HL-60 (cell line): ENCODE data around the gene SGSM1.

Experiments
- DNase-seq, 2 experiments: peaks; one replicate each; pipeline ENCODE4 v3.0.0-alpha.2; 2010 to 2020; ENCODE audit warnings: low read depth in 1 of 2, low spot score in 1 of 2
- H3K27ac ChIP-seq: fragments of 250-450 bp; sonication (Bioruptor Pico); replicated peaks from 2 replicates; pipeline ENCODE4 v1.5.1; 2020; ENCODE audit warnings: mild to moderate bottlenecking, moderate library complexity
- H3K27me3 ChIP-seq: fragments of 250-450 bp; sonication (Bioruptor Pico); 2 replicates; pipeline ENCODE4 v1.5.1; 2021; ENCODE audit warnings: mild to moderate bottlenecking, moderate library complexity; ENCODE audit not compliant: insufficient read depth, poor library complexity, severe bottlenecking
- H3K4me3 ChIP-seq: replicated peaks from 2 replicates; pipeline ENCODE4 v1.5.1; 2011; ENCODE audit warnings: mild to moderate bottlenecking, control low read depth, low read length; ENCODE audit not compliant: insufficient read depth
- GABPA ChIP-seq: IDR thresholded peaks from 2 replicates; pipeline ENCODE4 v1.6.1; 2012; ENCODE audit warnings: low read depth
- POLR2AphosphoS5 ChIP-seq: IDR thresholded peaks from 2 replicates; pipeline ENCODE4 v1.6.1; 2012; ENCODE audit warnings: low read depth
- SPI1 ChIP-seq: IDR thresholded peaks from 2 replicates; pipeline ENCODE4 v1.6.1; 2012; ENCODE audit warnings: low read depth, mild to moderate bottlenecking, borderline replicate concordance
- TF ChIP-seq, protein P1 (sequence below): IDR thresholded peaks from 2 replicates; pipeline ENCODE4 v1.6.1; 2012; ENCODE audit warnings: low read depth; ENCODE audit not compliant: insufficient replicate concordance
- TF ChIP-seq, protein P2 (sequence below): IDR thresholded peaks from one replicate; pipeline ENCODE4 v1.5.1; 2011; ENCODE audit warnings: low read length, control low read depth, inconsistent platforms; ENCODE audit not compliant: insufficient read depth

Gene SGSM1

DNA sequence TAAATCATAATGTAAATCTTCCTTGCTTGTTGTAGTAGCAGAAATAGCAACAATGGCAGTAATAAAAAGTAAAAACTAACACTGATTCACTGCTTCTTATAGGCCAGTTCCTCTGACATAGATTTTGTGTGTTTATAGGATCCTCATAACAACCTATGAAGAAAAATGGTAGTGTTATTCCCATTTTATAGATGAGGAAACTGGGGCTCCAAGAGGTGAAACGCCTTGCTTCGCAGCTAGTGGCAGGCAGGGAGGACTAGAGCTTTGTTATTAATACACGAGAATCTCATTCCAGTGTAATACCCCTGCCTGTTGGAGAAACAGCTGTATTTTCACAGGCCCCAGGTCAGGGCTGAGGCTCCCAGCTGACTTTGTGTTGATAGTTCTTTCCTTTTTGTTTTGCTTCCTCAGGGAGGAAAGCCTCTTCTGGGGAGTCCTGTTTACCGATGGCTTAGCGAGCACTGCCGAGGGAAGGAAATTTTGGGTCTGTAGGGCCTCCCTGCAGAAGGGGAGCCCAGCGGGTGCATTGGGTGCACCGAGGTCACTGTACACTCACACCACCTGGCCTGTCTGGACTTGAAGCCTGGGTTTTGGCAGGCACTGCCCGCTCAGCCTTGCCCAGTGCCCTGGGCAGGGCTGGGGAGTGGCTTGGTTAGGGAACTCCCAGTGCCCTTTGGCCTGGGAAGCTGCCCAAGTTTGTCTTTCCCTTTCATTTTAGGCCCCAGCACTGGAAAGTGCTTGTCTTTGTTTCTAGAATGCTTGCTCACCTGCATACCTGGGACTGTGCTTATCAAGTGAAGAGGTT, 160.0 kb downstream of the SGSM1 start:
- Histone ChIP-seq H3K4me3 (no peak overlapping the region), H3K27me3 (no peaks in the 10 kb centered on the region), H3K27ac (no peak overlapping the region)
- DNase-seq: no peak
- TF ChIP-seq POLR2AphosphoS5 (no peak), SPI1 (no peak), GABPA (no peak)
- TF ChIP-seq, protein P1, sequence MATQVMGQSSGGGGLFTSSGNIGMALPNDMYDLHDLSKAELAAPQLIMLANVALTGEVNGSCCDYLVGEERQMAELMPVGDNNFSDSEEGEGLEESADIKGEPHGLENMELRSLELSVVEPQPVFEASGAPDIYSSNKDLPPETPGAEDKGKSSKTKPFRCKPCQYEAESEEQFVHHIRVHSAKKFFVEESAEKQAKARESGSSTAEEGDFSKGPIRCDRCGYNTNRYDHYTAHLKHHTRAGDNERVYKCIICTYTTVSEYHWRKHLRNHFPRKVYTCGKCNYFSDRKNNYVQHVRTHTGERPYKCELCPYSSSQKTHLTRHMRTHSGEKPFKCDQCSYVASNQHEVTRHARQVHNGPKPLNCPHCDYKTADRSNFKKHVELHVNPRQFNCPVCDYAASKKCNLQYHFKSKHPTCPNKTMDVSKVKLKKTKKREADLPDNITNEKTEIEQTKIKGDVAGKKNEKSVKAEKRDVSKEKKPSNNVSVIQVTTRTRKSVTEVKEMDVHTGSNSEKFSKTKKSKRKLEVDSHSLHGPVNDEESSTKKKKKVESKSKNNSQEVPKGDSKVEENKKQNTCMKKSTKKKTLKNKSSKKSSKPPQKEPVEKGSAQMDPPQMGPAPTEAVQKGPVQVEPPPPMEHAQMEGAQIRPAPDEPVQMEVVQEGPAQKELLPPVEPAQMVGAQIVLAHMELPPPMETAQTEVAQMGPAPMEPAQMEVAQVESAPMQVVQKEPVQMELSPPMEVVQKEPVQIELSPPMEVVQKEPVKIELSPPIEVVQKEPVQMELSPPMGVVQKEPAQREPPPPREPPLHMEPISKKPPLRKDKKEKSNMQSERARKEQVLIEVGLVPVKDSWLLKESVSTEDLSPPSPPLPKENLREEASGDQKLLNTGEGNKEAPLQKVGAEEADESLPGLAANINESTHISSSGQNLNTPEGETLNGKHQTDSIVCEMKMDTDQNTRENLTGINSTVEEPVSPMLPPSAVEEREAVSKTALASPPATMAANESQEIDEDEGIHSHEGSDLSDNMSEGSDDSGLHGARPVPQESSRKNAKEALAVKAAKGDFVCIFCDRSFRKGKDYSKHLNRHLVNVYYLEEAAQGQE: no peak
- TF ChIP-seq, protein P2, sequence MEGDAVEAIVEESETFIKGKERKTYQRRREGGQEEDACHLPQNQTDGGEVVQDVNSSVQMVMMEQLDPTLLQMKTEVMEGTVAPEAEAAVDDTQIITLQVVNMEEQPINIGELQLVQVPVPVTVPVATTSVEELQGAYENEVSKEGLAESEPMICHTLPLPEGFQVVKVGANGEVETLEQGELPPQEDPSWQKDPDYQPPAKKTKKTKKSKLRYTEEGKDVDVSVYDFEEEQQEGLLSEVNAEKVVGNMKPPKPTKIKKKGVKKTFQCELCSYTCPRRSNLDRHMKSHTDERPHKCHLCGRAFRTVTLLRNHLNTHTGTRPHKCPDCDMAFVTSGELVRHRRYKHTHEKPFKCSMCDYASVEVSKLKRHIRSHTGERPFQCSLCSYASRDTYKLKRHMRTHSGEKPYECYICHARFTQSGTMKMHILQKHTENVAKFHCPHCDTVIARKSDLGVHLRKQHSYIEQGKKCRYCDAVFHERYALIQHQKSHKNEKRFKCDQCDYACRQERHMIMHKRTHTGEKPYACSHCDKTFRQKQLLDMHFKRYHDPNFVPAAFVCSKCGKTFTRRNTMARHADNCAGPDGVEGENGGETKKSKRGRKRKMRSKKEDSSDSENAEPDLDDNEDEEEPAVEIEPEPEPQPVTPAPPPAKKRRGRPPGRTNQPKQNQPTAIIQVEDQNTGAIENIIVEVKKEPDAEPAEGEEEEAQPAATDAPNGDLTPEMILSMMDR: no peak

DNA sequence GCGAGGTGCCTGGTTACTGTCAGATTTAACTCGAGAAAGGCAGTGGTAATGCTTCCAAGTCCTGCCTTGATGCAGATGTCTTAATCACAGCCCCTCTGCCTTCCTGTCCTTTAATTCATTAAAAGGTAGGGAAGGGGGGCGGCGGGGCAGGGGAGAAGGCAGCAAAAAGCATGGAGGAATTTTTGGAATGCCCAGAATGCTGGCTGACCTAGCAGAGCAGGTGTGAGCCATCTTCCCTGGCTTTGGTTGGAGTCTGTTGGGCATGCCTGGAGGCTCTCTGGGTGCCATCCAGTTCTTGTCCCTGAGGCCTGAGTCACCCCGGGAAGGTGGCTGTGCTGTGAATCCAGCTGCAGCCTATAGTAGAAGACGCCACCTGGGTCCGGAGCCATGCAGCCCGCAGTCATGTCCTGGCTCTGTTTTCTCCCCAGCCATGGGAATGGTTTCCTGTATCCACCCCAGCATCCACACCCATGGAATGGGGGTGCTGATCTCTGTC, 162.1 kb downstream of the SGSM1 start:
- H3K27me3 ChIP-seq: no peaks in the 10 kb centered on the region
- TF ChIP-seq, protein P1: no peak
- no peak for TF ChIP-seq POLR2AphosphoS5
- no peak for TF ChIP-seq GABPA
- no peak overlapping the region for H3K27ac ChIP-seq
- DNase-seq: no peak
- no peak overlapping the region for H3K4me3 ChIP-seq

DNA sequence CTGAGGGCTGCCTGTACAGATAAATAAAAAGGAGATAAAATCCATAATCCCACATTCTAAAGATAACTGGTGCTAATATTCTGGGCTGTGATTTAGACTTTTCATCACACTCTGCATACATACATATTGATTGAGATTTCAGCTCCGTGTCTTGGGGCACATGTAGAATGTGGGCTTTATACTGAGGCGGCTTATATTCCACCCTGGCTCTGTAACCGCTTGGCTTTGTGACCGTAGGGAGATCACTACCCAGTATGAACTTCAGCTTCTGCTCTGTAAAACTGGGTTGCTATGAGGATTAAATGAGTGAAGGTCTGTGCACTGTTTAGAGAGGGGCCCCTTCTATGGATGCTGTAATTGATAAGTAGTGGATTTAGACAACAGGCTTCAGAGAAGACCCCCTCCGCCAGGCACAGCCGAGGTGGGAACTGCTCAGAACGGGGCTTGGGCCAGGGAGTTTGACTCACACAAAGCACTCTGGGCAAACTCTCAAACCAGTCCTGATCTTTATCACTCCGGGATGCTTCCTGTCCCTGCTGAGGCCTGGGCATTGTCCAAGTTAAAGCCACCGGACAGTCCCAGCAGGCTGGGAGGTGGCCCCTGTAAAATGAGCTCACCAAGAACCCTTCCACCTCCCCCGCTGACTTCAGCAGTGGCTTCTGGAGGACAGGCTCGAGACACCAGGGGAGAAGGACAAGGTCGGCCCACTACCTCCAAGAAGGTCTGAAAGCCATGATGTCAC, 163.7 kb downstream of the SGSM1 start:
- Histone ChIP-seq H3K27ac (no peak overlapping the region), H3K4me3 (no peak overlapping the region), H3K27me3 (no peaks in the 10 kb centered on the region)
- DNase-seq: no peak
- no peak for TF ChIP-seq SPI1
- no peak for TF ChIP-seq GABPA
- TF ChIP-seq, protein P2: no peak
- TF ChIP-seq, protein P1: no peak
- no peak for TF ChIP-seq POLR2AphosphoS5
